ENCODE measurements around the gene MYO18A. TPM values are rescaled to one million over a fixed set of nuclear protein-coding genes. Genes with fewer than 3 reads are reported as not detected.
"Not testable (repeated sequence)": the region's sequence is repeated elsewhere in the genome, so short reads cannot be mapped to it uniquely, and the experiment has no call there.

MYO18A gene
- polyA plus RNA-seq, 1 donor (not counting 4 experiments of a cell fraction or from before 2014, with no cell fraction given) = 20.0 TPM

GRCh38 chr17:29169806-29170591 is 10.2 kb downstream of the MYO18A start:
- no peak for FAIRE-seq
- Histone ChIP-seq H3K4me3 (ENCODE audit: control insufficient read depth in 2 of 3, extremely low read depth in 1 of 3, insufficient read depth in 2 of 3, low read depth in 1 of 3, low read length in 3 of 3) (no peak overlapping the region), H3K36me3 (ENCODE audit: control insufficient read depth in 2 of 2, extremely low read depth in 1 of 2, insufficient read depth in 2 of 2, low read length in 2 of 2) (peaks cover 15 to 23% of the 10 kb centered on the region in 2 experiments), H3K9ac (ENCODE audit: control insufficient read depth, extremely low read depth, insufficient read depth, low read length) (no peak overlapping the region), H3K4me2 (ENCODE audit: control insufficient read depth, extremely low read depth, insufficient read depth, low read depth, low read length) (no peak overlapping the region), H3K9me1 (ENCODE audit: control insufficient read depth, extremely low read depth, insufficient read depth, low read length) (peaks cover 3% of the 10 kb centered on the region), H3K27me3 (ENCODE audit: control insufficient read depth, extremely low read depth, insufficient read depth, low read length) (no peaks in the 10 kb centered on the region), H3K9me3 (ENCODE audit: control insufficient read depth, low read depth, low read length) (no peaks in the 10 kb centered on the region), H3K27ac (ENCODE audit: control insufficient read depth, insufficient read depth, low read length) (no peak overlapping the region), H2AFZ (ENCODE audit: control insufficient read depth, low read length) (no peak overlapping the region), H3K4me1 (ENCODE audit: control insufficient read depth, extremely low read depth, insufficient read depth, low read length) (peaks cover 15% of the 10 kb centered on the region), H3K79me2 (ENCODE audit: control insufficient read depth, insufficient read depth, low read length) (peaks cover 90% of the 10 kb centered on the region), H4K20me1 (ENCODE audit: control insufficient read depth, extremely low read depth, insufficient read depth, low read length) (peaks cover 4% of the 10 kb centered on the region)
- TF ChIP-seq EZH2 (IDR thresholded peaks at IDR 0.05; ENCODE audit: low read length) (no peak), CTCF (optimal IDR thresholded peaks at IDR 0.05 in 1 of 3, IDR thresholded peaks at IDR 0.05 in 1 of 3, conservative IDR thresholded peaks at IDR 0.05 in 1 of 3; ENCODE audit: extremely low read depth in 1 of 3, insufficient read depth in 2 of 3, low read length in 3 of 3) (no peak)
- dilution Hi-C loops (cut with MboI; ENCODE audit: extremely low pct_ligation_motif_present, low sequenced_read_pairs) = no loop called here
- DNase-seq (ENCODE audit: low read depth, low spot score) = no peak

GRCh38 chr17:29168759-29169126 is 11.5 kb downstream of the MYO18A start:
- H3K36me3 ChIP-seq (ENCODE audit: control insufficient read depth in 2 of 2, extremely low read depth in 1 of 2, insufficient read depth in 2 of 2, low read length in 2 of 2) = peaks cover 24 to 34% of the 10 kb centered on the region in 2 experiments
- H3K4me2 ChIP-seq (ENCODE audit: control insufficient read depth, extremely low read depth, insufficient read depth, low read depth, low read length); H2AFZ ChIP-seq (ENCODE audit: control insufficient read depth, low read length); H3K9me1 ChIP-seq (ENCODE audit: control insufficient read depth, extremely low read depth, insufficient read depth, low read length); DNase-seq (ENCODE audit: low read depth, low spot score); H3K27ac ChIP-seq (ENCODE audit: control insufficient read depth, insufficient read depth, low read length); H4K20me1 ChIP-seq (ENCODE audit: control insufficient read depth, extremely low read depth, insufficient read depth, low read length); dilution Hi-C loops (cut with MboI; ENCODE audit: extremely low pct_ligation_motif_present, low sequenced_read_pairs); H3K9me3 ChIP-seq (ENCODE audit: control insufficient read depth, low read depth, low read length); H3K4me3 ChIP-seq (ENCODE audit: control insufficient read depth in 2 of 3, extremely low read depth in 1 of 3, insufficient read depth in 2 of 3, low read depth in 1 of 3, low read length in 3 of 3); H3K27me3 ChIP-seq (ENCODE audit: control insufficient read depth, extremely low read depth, insufficient read depth, low read length); FAIRE-seq; H3K9ac ChIP-seq (ENCODE audit: control insufficient read depth, extremely low read depth, insufficient read depth, low read length): not testable (repeated sequence)
- H3K4me1 ChIP-seq (ENCODE audit: control insufficient read depth, extremely low read depth, insufficient read depth, low read length) = peaks cover 15% of the 10 kb centered on the region
- H3K79me2 ChIP-seq (ENCODE audit: control insufficient read depth, insufficient read depth, low read length) = peaks cover 90% of the 10 kb centered on the region

Data from keratinocyte (primary cell).